Natural killer cell (primary cell): ENCODE results near the gene PGAP6. TPM values are rescaled to one million over a fixed set of nuclear protein-coding genes. Genes with fewer than 3 reads are reported as not detected.

Experiments
- ATAC-seq, 3 donors: fragments of 150-1000 bp in 2 of 3; fragments of 200-7000 bp in 1 of 3; cut with Tn5 transposase; 1 replicate in 1 of 3; 2 replicates in 2 of 3; pipeline ENCODE4 v1.10.0; 2021; ENCODE audit warnings: mild to moderate bottlenecking in 2 of 3, moderate library complexity in 2 of 3
- DNase-seq, 2 donors: peaks; one replicate each; pipeline versions ENCODE4 v3.0.0 to v3.0.0-alpha.2; 2013 to 2021; ENCODE audit warnings: mixed read lengths in 1 of 2
- H3K27ac ChIP-seq: one replicate; pipeline ENCODE4 v1.5.1; 2013; ENCODE audit warnings: mild to moderate bottlenecking, low read length
- H3K27me3 ChIP-seq: one replicate; pipeline ENCODE4 v1.6.1; 2013; ENCODE audit warnings: low read length; ENCODE audit not compliant: control insufficient read depth, insufficient read depth
- H3K36me3 ChIP-seq: one replicate; pipeline ENCODE4 v1.6.1; 2013; ENCODE audit warnings: low read length; ENCODE audit not compliant: control insufficient read depth, insufficient read depth
- H3K4me1 ChIP-seq: one replicate; pipeline ENCODE4 v1.6.1; 2013; ENCODE audit warnings: low read length; ENCODE audit not compliant: control insufficient read depth, insufficient read depth
- H3K4me3 ChIP-seq: one replicate; pipeline ENCODE4 v1.5.1; 2013; ENCODE audit warnings: low read length
- H3K9me3 ChIP-seq: one replicate; pipeline ENCODE4 v1.6.1; 2013; ENCODE audit warnings: low read length; ENCODE audit not compliant: control insufficient read depth, insufficient read depth
- H3K27ac Mint-ChIP-seq, 2 donors: one replicate each; pipeline ENCODE4 v1.8.0; 2022; ENCODE audit warnings: mild to moderate bottlenecking in 2 of 2, mixed read lengths in 2 of 2, moderate library complexity in 1 of 2
- H3K27me3 Mint-ChIP-seq, 2 donors: one replicate each; pipeline ENCODE4 v1.8.0; 2022; ENCODE audit warnings: low read depth in 2 of 2, mixed read lengths in 2 of 2
- H3K36me3 Mint-ChIP-seq: one replicate; pipeline ENCODE4 v1.8.0; 2022; ENCODE audit warnings: mixed read lengths
- H3K4me1 Mint-ChIP-seq, 2 donors: one replicate each; pipeline ENCODE4 v1.8.0; 2022; ENCODE audit warnings: mixed read lengths in 2 of 2
- H3K4me3 Mint-ChIP-seq: one replicate; pipeline ENCODE4 v1.8.0; 2022; ENCODE audit warnings: mild to moderate bottlenecking, moderate library complexity, mixed read lengths
- H3K9me3 Mint-ChIP-seq, 2 donors: one replicate each; pipeline ENCODE4 v1.8.0; 2022; ENCODE audit warnings: mixed read lengths in 2 of 2
- CTCF ChIP-seq: fragments of 200-600 bp; IDR thresholded peaks from one replicate; pipeline ENCODE4 v1.8.0; 2022; ENCODE audit warnings: antibody characterized with exemption
- WGBS: methylation state at CpG from one replicate; pipeline ENCODE4 v1.1.7; 2013; ENCODE audit warnings: missing lambda C conversion rate; ENCODE audit not compliant: insufficient coverage; 5-methylcytosine and 5-hydroxymethylcytosine counted together
- intact Hi-C: fragments of 100-400 bp; cut with micrococcal nuclease; formaldehyde crosslinking; loops from one replicate; pipeline ENCODE4 v1.14.2; 2022
- total RNA-seq, 4 donors: library from RNA; stranded (reverse); fragments of 120-200 nt in 1 of 4; gene quantifications; one replicate each; pipeline versions ENCODE4 v1.2.3 to v1.2.4, GENCODE V29; 2013 to 2022

PGAP6 gene
- total RNA-seq, 3 donors from 2014 or later (not counting 1 experiment from before 2014, with no cell fraction given): 48.0 to 66.7 (median 54.2) TPM

DNA sequence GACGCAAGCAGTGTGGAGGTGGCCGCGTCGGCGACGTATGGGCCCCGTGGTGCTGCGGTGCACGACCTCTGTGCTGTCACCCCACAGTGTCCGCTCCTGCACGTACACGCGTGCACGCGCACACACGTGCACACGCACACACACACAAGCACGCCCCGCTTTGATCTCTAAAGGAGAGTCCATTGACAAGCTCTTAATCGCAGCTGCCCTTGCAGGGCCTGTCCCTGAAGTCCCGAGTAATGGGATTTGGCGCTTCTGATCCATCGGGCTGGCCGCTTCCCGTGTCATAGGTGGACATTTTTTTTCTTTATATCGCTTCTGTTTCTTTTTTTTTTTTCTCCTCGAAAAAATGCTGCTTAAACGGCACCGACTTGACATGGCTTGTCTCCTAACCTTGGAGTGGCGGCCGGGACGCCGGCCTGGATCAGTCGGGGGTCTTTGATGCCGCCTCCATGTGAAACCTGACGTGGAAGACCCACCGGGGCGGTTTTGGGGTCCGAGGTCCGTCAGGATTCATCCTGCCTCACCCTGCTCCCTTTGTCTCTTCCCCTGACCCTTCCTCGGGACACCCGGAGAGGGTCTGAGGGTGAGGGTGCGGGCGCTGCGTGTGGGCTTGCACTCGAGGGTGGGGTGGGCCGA is 21.0 kb downstream of the PGAP6 start:
- H3K4me3 Mint-ChIP-seq: no peak overlapping the region
- H3K9me3 Mint-ChIP-seq: no peaks in the 10 kb centered on the region

GRCh38 chr16:359871-360697 is 21.7 kb downstream of the PGAP6 start:
- no peaks in the 10 kb centered on the region for H3K36me3 Mint-ChIP-seq
- H3K36me3 ChIP-seq: no peaks in the 10 kb centered on the region
- no peaks in the 10 kb centered on the region for H3K9me3 ChIP-seq
- peaks cover 30% of the 10 kb centered on the region for H3K4me1 ChIP-seq
- H3K27ac ChIP-seq: no peak overlapping the region
- DNase-seq (no peak), ATAC-seq (no peak)
- no peaks in the 10 kb centered on the region for H3K9me3 Mint-ChIP-seq
- TF ChIP-seq CTCF: no peak
- H3K4me3 Mint-ChIP-seq: no peak overlapping the region
- no peaks in the 10 kb centered on the region for H3K27me3 Mint-ChIP-seq
- WGBS: 88% methylated on average over 47 of the region's 47 CpGs
- H3K27ac Mint-ChIP-seq: no peak overlapping the region
- intact Hi-C loops: no loop called here
- H3K4me1 Mint-ChIP-seq: peaks cover 14 to 16% of the 10 kb centered on the region in 2 donors
- H3K4me3 ChIP-seq: no peak overlapping the region
- no peaks in the 10 kb centered on the region for H3K27me3 ChIP-seq

More for the DNA sequence above, 21.0 kb downstream of the PGAP6 start:
- H3K4me1 Mint-ChIP-seq: peaks cover 7 to 11% of the 10 kb centered on the region in 2 donors
- H3K4me1 ChIP-seq: peaks cover 23% of the 10 kb centered on the region
- no peaks in the 10 kb centered on the region for H3K36me3 ChIP-seq
- intact Hi-C loops: no loop called here
- H3K4me3 ChIP-seq: no peak overlapping the region
- no peaks in the 10 kb centered on the region for H3K36me3 Mint-ChIP-seq
- no peak overlapping the region for H3K27ac ChIP-seq
- no peaks in the 10 kb centered on the region for H3K9me3 ChIP-seq
- H3K27ac Mint-ChIP-seq: no peak overlapping the region
- no peaks in the 10 kb centered on the region for H3K27me3 Mint-ChIP-seq
- DNase-seq (no peak), ATAC-seq (no peak)
- no peaks in the 10 kb centered on the region for H3K27me3 ChIP-seq
- 95% methylated on average over 47 of the region's 47 CpGs for WGBS
- no peak for TF ChIP-seq CTCF

DNA sequence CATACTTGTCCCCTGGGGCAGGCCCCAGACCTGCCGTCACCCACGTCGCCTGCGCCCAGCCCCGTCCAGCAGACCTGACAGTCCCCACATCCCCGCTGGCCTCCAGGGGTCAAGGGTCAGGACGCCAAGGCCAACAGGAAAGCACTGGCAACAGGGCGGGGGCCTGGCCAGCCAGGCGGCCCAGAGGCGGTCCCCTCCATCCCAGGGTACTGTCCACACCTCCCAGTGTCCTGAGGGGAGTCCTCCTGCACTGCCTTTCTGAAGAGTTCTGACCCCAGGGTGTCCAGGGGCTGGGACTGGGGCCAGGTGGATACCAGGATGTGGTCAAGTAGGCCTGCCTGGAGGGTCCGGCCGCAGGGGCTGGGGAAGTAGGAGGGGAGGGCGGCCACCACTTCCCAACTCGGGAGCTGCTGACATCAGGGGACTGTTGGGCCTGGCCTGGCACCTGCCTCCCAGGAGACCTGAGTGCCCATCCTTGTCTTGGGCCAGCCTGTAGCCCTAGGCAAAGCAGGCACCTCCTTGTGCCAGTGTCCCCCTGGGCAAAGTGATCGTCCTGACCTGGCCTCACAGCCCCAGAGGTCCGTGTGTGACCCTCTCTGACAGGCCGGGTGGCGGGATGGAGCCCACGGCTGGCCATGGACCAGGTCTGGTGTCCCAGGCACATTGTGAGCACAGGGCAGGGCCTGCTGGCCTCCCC is 22.6 kb downstream of the PGAP6 start:
- Mint-ChIP-seq H3K27ac (no peak overlapping the region), H3K9me3 (no peaks in the 10 kb centered on the region), H3K36me3 (no peaks in the 10 kb centered on the region), H3K4me1 (peaks cover 22 to 23% of the 10 kb centered on the region in 2 donors), H3K27me3 (no peaks in the 10 kb centered on the region), H3K4me3 (no peak overlapping the region)
- no peak for TF ChIP-seq CTCF
- no peak overlapping the region for H3K4me3 ChIP-seq
- no peak overlapping the region for H3K27ac ChIP-seq
- intact Hi-C loops: no loop called here
- WGBS: 89% methylated on average over 19 of the region's 19 CpGs
- no peaks in the 10 kb centered on the region for H3K27me3 ChIP-seq
- H3K4me1 ChIP-seq: peaks cover 39% of the 10 kb centered on the region
- DNase-seq: no peak
- no peak for ATAC-seq
- H3K9me3 ChIP-seq: no peaks in the 10 kb centered on the region
- no peaks in the 10 kb centered on the region for H3K36me3 ChIP-seq
